Lower leg skin (tissue), 3 donors: ENCODE measurements around the gene MUL1.

Experiments
- CTCF ChIP-seq, 3 donors: fragments of 450-650 bp; IDR thresholded peaks; one replicate each; pipeline ENCODE4 v1.5.1; 2016; ENCODE audit warnings: antibody characterized with exemption in 3 of 3, mild to moderate bottlenecking in 3 of 3, moderate library complexity in 2 of 3
- POLR2A ChIP-seq, 2 donors: fragments of 450-650 bp; IDR thresholded peaks; one replicate each; pipeline ENCODE4 v1.6.1; 2016 to 2017; ENCODE audit warnings: antibody characterized with exemption in 2 of 2, mild to moderate bottlenecking in 1 of 2, moderate library complexity in 1 of 2

GRCh38 chr1:20555025-20555757 is 47.2 kb upstream of the MUL1 start:
- no peak for TF ChIP-seq CTCF (IDR thresholded peaks at IDR 0.05)
- TF ChIP-seq POLR2A (IDR thresholded peaks at IDR 0.05) = no peak
